NT2/D1 (cell line): ENCODE results near the gene CORO7.

Experiments
- DNase-seq: peaks from one replicate; pipeline ENCODE4 v3.0.0-alpha.2; 2011; ENCODE audit warnings: low read depth, low spot score
- H3K27me3 ChIP-seq: 2 replicates; pipeline ENCODE4 v1.6.0; 2011; ENCODE audit warnings: mild to moderate bottlenecking; ENCODE audit not compliant: insufficient read length, insufficient read depth
- H3K36me3 ChIP-seq: 2 replicates; pipeline ENCODE4 v1.6.1; 2011; ENCODE audit warnings: mild to moderate bottlenecking, low read length, mixed read lengths; ENCODE audit not compliant: insufficient read depth, insufficient read length
- H3K4me1 ChIP-seq: 2 replicates; pipeline ENCODE4 v1.5.1; 2011; ENCODE audit not compliant: insufficient read depth, insufficient read length
- H3K4me3 ChIP-seq: 2 replicates; pipeline ENCODE4 v1.5.1; 2011; ENCODE audit warnings: low read depth; ENCODE audit not compliant: insufficient read length
- H3K9ac ChIP-seq: 2 replicates; pipeline ENCODE4 v1.6.0; 2011; ENCODE audit warnings: low read depth; ENCODE audit not compliant: insufficient read length
- H3K9me3 ChIP-seq: 2 replicates; pipeline ENCODE4 v1.5.1; 2011; ENCODE audit warnings: mild to moderate bottlenecking, low read length; ENCODE audit not compliant: insufficient read depth
- SUZ12 ChIP-seq: IDR thresholded peaks from 2 replicates; pipeline ENCODE4 v1.6.1; 2011; ENCODE audit not compliant: insufficient read length, insufficient read depth; ENCODE audit errors: extremely low read depth
- YY1 ChIP-seq: IDR thresholded peaks from 2 replicates; pipeline ENCODE4 v1.6.1; 2011; ENCODE audit not compliant: insufficient read length, insufficient read depth
- ZNF274 ChIP-seq: IDR thresholded peaks from 2 replicates; pipeline ENCODE4 v1.6.1; 2011; ENCODE audit warnings: mild to moderate bottlenecking, low read depth, low read length

Gene CORO7

DNA sequence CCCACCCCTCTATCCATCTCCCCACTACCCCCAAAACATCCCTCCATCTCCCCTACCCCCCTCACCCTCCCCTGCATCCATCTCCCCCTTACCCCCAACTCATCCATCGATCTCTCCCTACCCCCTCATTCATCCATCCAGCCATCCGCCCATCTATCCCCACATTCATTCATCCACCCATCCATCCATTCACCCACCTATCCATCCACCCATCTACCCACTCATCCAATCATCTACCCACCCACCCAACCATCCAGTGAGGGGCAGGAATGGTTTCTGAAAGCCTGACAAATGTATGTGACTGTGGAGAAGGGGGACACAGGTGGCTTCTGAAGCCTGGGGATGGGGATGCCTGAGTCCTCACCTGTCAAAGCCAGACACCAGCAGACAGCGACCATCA is 56.5 kb downstream of the CORO7 start:
- no peak overlapping the region for H3K9ac ChIP-seq
- no peak for TF ChIP-seq ZNF274
- TF ChIP-seq SUZ12 = no peak
- TF ChIP-seq YY1 = no peak
- no peaks in the 10 kb centered on the region for H3K27me3 ChIP-seq
- no peak for DNase-seq
- peaks cover 19% of the 10 kb centered on the region for H3K4me1 ChIP-seq
- no peaks in the 10 kb centered on the region for H3K9me3 ChIP-seq
- peaks cover 3% of the 10 kb centered on the region for H3K36me3 ChIP-seq
- H3K4me3 ChIP-seq = no peak overlapping the region

GRCh38 chr16:4358831-4359561 is 57.4 kb downstream of the CORO7 start:
- Histone ChIP-seq H3K27me3 (no peaks in the 10 kb centered on the region), H3K9ac (peak overlapping the region; percentile 17), H3K9me3 (no peaks in the 10 kb centered on the region), H3K36me3 (no peaks in the 10 kb centered on the region), H3K4me1 (peaks cover 19% of the 10 kb centered on the region), H3K4me3 (no peak overlapping the region)
- DNase-seq = peak; percentile 55
- no peak for TF ChIP-seq ZNF274
- TF ChIP-seq SUZ12 = no peak

DNA sequence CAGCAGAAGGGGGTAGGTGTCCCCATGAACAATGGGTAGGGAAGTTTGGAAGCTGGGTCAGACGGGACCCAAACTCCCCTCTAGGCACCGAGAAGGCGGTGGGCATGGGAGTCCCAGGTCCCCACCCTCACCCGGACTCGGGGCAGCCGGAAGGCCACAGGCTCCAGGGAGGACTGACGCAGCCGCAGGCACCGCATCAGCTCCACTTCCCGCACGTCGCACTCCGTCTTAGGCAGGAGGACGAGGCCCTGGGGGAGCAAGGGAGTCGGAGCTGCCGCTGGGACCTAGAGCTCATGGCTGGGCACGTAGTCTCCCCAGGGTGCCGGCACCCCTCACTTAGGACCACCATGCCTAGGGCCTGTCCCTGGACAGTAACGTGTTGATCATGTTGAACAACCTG is 58.2 kb downstream of the CORO7 start:
- H3K9ac ChIP-seq = no peak overlapping the region
- no peaks in the 10 kb centered on the region for H3K36me3 ChIP-seq
- H3K9me3 ChIP-seq = no peaks in the 10 kb centered on the region

GRCh38 chr16:4356820-4357219 is 59.6 kb downstream of the CORO7 start:
- Histone ChIP-seq H3K4me1 (peaks cover 16% of the 10 kb centered on the region), H3K27me3 (peaks cover 4% of the 10 kb centered on the region), H3K9ac (no peak overlapping the region), H3K4me3 (no peak overlapping the region), H3K36me3 (no peaks in the 10 kb centered on the region), H3K9me3 (no peaks in the 10 kb centered on the region)
- no peak for DNase-seq
- no peak for TF ChIP-seq YY1
- TF ChIP-seq ZNF274 = no peak
- no peak for TF ChIP-seq SUZ12

More for the DNA sequence above, 58.2 kb downstream of the CORO7 start:
- Histone ChIP-seq H3K4me1 (peaks cover 19% of the 10 kb centered on the region), H3K27me3 (no peaks in the 10 kb centered on the region), H3K4me3 (no peak overlapping the region)
- no peak for DNase-seq
- TF ChIP-seq SUZ12 (no peak), YY1 (no peak), ZNF274 (no peak)

GRCh38 chr16:4354512-4355409 is 61.6 kb downstream of the CORO7 start:
- H3K4me3 ChIP-seq = no peak overlapping the region
- H3K4me1 ChIP-seq = peaks cover 9% of the 10 kb centered on the region
- no peaks in the 10 kb centered on the region for H3K9me3 ChIP-seq
- TF ChIP-seq ZNF274 (no peak), YY1 (no peak), SUZ12 (no peak)
- H3K27me3 ChIP-seq = peaks cover 4% of the 10 kb centered on the region
- H3K9ac ChIP-seq = no peak overlapping the region
- no peak for DNase-seq
- H3K36me3 ChIP-seq = peaks cover 3% of the 10 kb centered on the region

DNA sequence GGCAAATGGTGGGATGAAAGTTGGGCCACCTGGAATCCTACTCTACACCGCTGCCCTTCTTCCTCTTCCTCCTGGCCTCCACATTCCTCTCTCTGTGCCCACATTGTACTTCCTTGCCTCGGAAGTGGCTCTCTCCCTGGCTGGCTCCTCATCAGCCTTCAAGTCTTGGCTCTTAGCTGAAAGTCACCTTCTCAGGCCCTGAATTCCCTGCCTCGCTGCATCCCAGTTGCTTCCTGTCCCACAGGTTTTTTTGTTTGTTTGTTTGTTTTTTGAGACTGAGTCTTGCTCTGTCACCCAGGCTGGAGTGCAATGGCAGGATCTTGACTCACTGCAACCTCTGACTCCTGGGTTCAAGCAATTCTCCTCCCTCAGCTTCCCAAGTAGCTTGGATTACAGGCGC is 62.7 kb downstream of the CORO7 start:
- TF ChIP-seq SUZ12 (no peak), YY1 (no peak), ZNF274 (no peak)
- Histone ChIP-seq H3K4me3 (no peak overlapping the region), H3K4me1 (peaks cover 6% of the 10 kb centered on the region), H3K36me3 (peaks cover 13% of the 10 kb centered on the region), H3K9ac (no peak overlapping the region), H3K27me3 (peaks cover 4% of the 10 kb centered on the region), H3K9me3 (no peaks in the 10 kb centered on the region)
- DNase-seq = no peak

GRCh38 chr16:4352843-4353242 is 63.6 kb downstream of the CORO7 start:
- no peak for DNase-seq
- H3K9me3 ChIP-seq = no peaks in the 10 kb centered on the region
- peaks cover 10% of the 10 kb centered on the region for H3K4me1 ChIP-seq
- H3K9ac ChIP-seq = no peak overlapping the region
- H3K4me3 ChIP-seq = no peak overlapping the region
- TF ChIP-seq ZNF274 = no peak
- TF ChIP-seq SUZ12 = no peak
- TF ChIP-seq YY1 = no peak
- peaks cover 4% of the 10 kb centered on the region for H3K27me3 ChIP-seq
- peaks cover 21% of the 10 kb centered on the region for H3K36me3 ChIP-seq

DNA sequence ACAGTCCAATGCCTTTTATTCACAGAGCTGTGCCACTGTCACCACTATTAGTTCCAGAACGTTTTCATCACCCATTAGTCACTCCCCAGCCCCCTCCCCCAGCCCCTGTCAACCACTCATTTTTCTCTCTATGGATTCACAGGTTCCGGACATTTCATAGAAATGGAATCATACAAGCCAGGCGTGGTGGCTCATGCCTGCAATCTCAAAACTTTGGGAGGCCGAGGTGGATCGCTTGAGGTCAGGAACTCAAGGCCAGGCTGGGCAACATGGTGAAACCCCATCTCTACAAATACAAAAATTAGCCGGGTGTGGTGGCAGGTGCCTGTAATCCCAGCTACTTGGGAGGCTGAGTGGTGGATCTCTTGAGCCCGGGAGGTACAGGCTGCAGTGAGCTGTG is 64.5 kb downstream of the CORO7 start:
- TF ChIP-seq YY1 (no peak), ZNF274 (no peak), SUZ12 (no peak)
- Histone ChIP-seq H3K4me3 (no peak overlapping the region), H3K36me3 (peaks cover 31% of the 10 kb centered on the region)

More for the DNA sequence above, 64.5 kb downstream of the CORO7 start:
- DNase-seq = no peak
- Histone ChIP-seq H3K9me3 (no peaks in the 10 kb centered on the region), H3K27me3 (peaks cover 4% of the 10 kb centered on the region), H3K4me1 (peaks cover 10% of the 10 kb centered on the region), H3K9ac (no peak overlapping the region)
